Measurements from ENCODE around the gene CTU2. TPM values are rescaled to one million over a fixed set of nuclear protein-coding genes. Genes with fewer than 3 reads are reported as not detected.

Gene CTU2
- total and polyA plus RNA-seq, 9 of the 15 experiments (the other 6 are each of a cell fraction or from before 2014, with no cell fraction given) = 1.3 to 105 (median 23.2) TPM

DNA sequence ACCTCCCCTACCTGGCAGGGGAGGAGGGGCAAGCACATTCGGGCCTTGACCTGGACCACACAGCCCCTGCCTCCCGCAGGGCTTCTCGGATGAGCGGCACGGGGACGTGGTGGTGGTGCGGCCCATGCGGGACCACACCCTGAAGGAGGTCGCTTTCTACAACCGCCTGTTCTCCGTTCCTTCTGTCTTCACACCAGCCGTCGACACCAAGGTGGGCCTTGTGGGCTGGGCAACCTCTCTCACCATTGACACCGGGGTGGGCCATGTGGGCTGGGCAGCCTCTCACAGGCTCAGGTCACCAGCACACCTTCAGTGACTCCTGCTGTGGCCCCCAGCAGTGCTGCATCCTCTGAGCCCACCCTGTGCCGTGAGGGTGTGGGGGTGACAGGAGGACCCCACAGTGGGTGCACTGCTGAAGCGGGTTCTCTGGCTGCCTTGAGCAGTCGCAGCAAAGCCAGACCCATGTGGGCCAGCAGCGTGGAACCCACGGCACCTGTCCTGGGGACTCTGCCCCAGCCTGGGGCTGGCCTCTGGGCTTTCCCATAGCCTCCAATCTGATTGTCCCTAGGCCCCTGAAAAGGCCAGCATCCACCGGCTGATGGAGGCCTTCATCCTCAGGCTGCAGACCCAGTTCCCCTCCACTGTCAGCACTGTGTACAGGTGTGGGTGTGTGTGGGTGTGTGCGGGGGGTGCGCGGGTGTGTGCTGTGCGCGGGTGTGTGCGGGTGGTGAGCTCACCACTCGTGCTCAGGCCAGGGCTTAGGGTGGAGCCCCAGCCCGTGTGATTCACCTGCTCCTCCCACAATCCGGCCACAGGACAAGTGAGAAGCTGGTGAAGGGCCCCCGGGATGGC is 7.5 kb downstream of the CTU2 start (continued):
- TF ChIP-seq, protein P1, sequence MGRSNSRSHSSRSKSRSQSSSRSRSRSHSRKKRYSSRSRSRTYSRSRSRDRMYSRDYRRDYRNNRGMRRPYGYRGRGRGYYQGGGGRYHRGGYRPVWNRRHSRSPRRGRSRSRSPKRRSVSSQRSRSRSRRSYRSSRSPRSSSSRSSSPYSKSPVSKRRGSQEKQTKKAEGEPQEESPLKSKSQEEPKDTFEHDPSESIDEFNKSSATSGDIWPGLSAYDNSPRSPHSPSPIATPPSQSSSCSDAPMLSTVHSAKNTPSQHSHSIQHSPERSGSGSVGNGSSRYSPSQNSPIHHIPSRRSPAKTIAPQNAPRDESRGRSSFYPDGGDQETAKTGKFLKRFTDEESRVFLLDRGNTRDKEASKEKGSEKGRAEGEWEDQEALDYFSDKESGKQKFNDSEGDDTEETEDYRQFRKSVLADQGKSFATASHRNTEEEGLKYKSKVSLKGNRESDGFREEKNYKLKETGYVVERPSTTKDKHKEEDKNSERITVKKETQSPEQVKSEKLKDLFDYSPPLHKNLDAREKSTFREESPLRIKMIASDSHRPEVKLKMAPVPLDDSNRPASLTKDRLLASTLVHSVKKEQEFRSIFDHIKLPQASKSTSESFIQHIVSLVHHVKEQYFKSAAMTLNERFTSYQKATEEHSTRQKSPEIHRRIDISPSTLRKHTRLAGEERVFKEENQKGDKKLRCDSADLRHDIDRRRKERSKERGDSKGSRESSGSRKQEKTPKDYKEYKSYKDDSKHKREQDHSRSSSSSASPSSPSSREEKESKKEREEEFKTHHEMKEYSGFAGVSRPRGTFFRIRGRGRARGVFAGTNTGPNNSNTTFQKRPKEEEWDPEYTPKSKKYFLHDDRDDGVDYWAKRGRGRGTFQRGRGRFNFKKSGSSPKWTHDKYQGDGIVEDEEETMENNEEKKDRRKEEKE (IDR thresholded peaks at IDR 0.05; ENCODE audit: borderline replicate concordance in 1 of 2, control insufficient read depth in 1 of 2, low read depth in 2 of 2, low read length in 1 of 2) = no peak
- TF ChIP-seq, protein P2, sequence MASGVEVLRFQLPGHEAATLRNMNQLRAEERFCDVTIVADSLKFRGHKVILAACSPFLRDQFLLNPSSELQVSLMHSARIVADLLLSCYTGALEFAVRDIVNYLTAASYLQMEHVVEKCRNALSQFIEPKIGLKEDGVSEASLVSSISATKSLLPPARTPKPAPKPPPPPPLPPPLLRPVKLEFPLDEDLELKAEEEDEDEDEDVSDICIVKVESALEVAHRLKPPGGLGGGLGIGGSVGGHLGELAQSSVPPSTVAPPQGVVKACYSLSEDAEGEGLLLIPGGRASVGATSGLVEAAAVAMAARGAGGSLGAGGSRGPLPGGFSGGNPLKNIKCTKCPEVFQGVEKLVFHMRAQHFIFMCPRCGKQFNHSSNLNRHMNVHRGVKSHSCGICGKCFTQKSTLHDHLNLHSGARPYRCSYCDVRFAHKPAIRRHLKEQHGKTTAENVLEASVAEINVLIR (CRISPR knock-in tag; IDR thresholded peaks at IDR 0.05) = no peak
- no peak for TF ChIP-seq NRF1 (conservative IDR thresholded peaks at IDR 0.05 in 1 of 2, IDR thresholded peaks at IDR 0.05 in 1 of 2)
- TF ChIP-seq CREBBP (IDR thresholded peaks at IDR 0.05; ENCODE audit: low read depth, low read length) = no peak
- TF ChIP-seq, protein P3, sequence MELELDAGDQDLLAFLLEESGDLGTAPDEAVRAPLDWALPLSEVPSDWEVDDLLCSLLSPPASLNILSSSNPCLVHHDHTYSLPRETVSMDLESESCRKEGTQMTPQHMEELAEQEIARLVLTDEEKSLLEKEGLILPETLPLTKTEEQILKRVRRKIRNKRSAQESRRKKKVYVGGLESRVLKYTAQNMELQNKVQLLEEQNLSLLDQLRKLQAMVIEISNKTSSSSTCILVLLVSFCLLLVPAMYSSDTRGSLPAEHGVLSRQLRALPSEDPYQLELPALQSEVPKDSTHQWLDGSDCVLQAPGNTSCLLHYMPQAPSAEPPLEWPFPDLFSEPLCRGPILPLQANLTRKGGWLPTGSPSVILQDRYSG (tag; conservative IDR thresholded peaks at IDR 0.05; ENCODE audit: low read depth) = no peak
- TF ChIP-seq POLR2A (conservative IDR thresholded peaks at IDR 0.05) = peak; percentile 57
- no peak for TF ChIP-seq ARNT (IDR thresholded peaks at IDR 0.05)
- no peak for TF ChIP-seq IRF9 (tag; IDR thresholded peaks at IDR 0.05)
